H1 (cell line): ENCODE measurements around the gene COG7. TPM values are rescaled to one million over a fixed set of nuclear protein-coding genes. Genes with fewer than 3 reads are reported as not detected.

Source experiments
- CTCF ChIA-PET: fragments of 300-600 bp; sonication (Branson Sonifier 250); formaldehyde crosslinking; loops from one replicate; lab custom pipeline; 2021; ENCODE audit not compliant: partially characterized antibody; lab: Charles Lee
- POLR2A ChIA-PET: fragments of 300-600 bp; sonication (Branson Sonifier 250); formaldehyde crosslinking; loops from one replicate; lab custom pipeline; 2021; ENCODE audit warnings: inconsistent platforms; ENCODE audit not compliant: partially characterized antibody; lab: Charles Lee
- DNase-seq, 2 experiments: peaks; one replicate each; pipeline versions ENCODE4 v3.0.0 to v3.0.0-alpha.2; 2010 to 2022; ENCODE audit warnings: low spot score in 2 of 2, low read depth in 1 of 2, mixed read lengths in 1 of 2
- FAIRE-seq: peaks from 2 replicates; lab custom pipeline; 2011; peaks lifted over from hg19 to GRCh38; lab: Jason Lieb, UNC
- H2AFZ ChIP-seq: 2 replicates; pipeline ENCODE4 v1.8.1; 2012; ENCODE audit warnings: low read length, inconsistent platforms
- H2AK5ac ChIP-seq: 2 replicates; pipeline ENCODE4 v1.6.1; 2013; ENCODE audit warnings: low read depth, low read length
- H2BK120ac ChIP-seq: replicated peaks from 2 replicates; pipeline ENCODE3; 2013; ENCODE audit warnings: low read depth, low read length, inconsistent platforms
- H2BK12ac ChIP-seq: 2 replicates; pipeline ENCODE4 v1.6.1; 2013; ENCODE audit warnings: low read depth, low read length
- H2BK15ac ChIP-seq: 2 replicates; pipeline ENCODE4 v1.6.1; 2013; ENCODE audit warnings: low read length
- H2BK20ac ChIP-seq: 2 replicates; pipeline ENCODE4 v1.6.1; 2013; ENCODE audit warnings: low read length
- H2BK5ac ChIP-seq: 2 replicates; pipeline ENCODE4 v1.6.1; 2013; ENCODE audit warnings: low read depth, low read length
- H3K14ac ChIP-seq: 2 replicates; pipeline ENCODE4 v1.6.1; 2013; ENCODE audit warnings: inconsistent platforms; ENCODE audit not compliant: insufficient read length
- H3K18ac ChIP-seq: 2 replicates; pipeline ENCODE4 v1.6.1; 2013; ENCODE audit warnings: low read length; ENCODE audit errors: extremely low read depth
- H3K23ac ChIP-seq: 2 replicates; pipeline ENCODE4 v1.6.1; 2013; ENCODE audit warnings: inconsistent platforms; ENCODE audit not compliant: insufficient read length
- H3K23me2 ChIP-seq: 2 replicates; pipeline ENCODE4 v1.6.1; 2013; ENCODE audit warnings: low read depth, low read length
- H3K27ac ChIP-seq: 2 replicates; pipeline ENCODE4 v1.6.1; 2011; ENCODE audit warnings: low read depth, low read length, inconsistent platforms
- H3K27me3 ChIP-seq, 4 experiments: replicated peaks in 1 of 4; 1 replicate in 1 of 4; 2 replicates in 3 of 4; pipeline versions ENCODE4 v1.6.1 to v1.8.1; 2011 to 2013; ENCODE audit warnings: low read length in 3 of 4, mild to moderate bottlenecking in 3 of 4, inconsistent platforms in 2 of 4, mixed read lengths in 2 of 4, moderate library complexity in 1 of 4; ENCODE audit not compliant: control insufficient read depth in 3 of 4, insufficient read depth in 3 of 4; ENCODE audit errors: extremely low read depth in 1 of 4
- H3K36me3 ChIP-seq, 4 experiments: 2 replicates each; pipeline versions ENCODE4 v1.6.1 to v1.8.1; 2011 to 2013; ENCODE audit warnings: mild to moderate bottlenecking in 4 of 4, low read length in 3 of 4, moderate library complexity in 2 of 4, control low read depth in 1 of 4, inconsistent platforms in 1 of 4; ENCODE audit not compliant: insufficient read depth in 4 of 4, control insufficient read depth in 2 of 4
- H3K4ac ChIP-seq: replicated peaks from 2 replicates; pipeline ENCODE3; 2013; ENCODE audit warnings: low read length, low read depth, mixed read lengths, inconsistent platforms; ENCODE audit not compliant: insufficient read length
- H3K4me1 ChIP-seq, 4 experiments: replicated peaks in 1 of 4; 1 replicate in 1 of 4; 2 replicates in 3 of 4; pipeline versions ENCODE4 v1.6.1 to v1.8.1; 2011 to 2013; ENCODE audit warnings: low read length in 3 of 4, inconsistent platforms in 2 of 4, mixed read lengths in 1 of 4; ENCODE audit not compliant: insufficient read depth in 4 of 4, control insufficient read depth in 3 of 4
- H3K4me2 ChIP-seq, 2 experiments: 2 replicates each; pipeline versions ENCODE4 v1.6.1 to v1.8.1; 2011 to 2013; ENCODE audit warnings: low read depth in 2 of 2, low read length in 2 of 2, control low read depth in 1 of 2, inconsistent platforms in 1 of 2, mild to moderate bottlenecking in 1 of 2; ENCODE audit not compliant: insufficient read depth in 1 of 2
- H3K4me3 ChIP-seq, 4 experiments: fragments of 200-600, 300-600 bp in 1 of 4; sonication (generic), shearing (Covaris generic), sonication (Bioruptor Twin) in 1 of 4; 2 replicates each; pipeline versions ENCODE4 v1.5.1 to v1.8.1; 2011 to 2016; ENCODE audit warnings: low read length in 4 of 4, low read depth in 3 of 4, control low read depth in 2 of 4, inconsistent platforms in 2 of 4, mild to moderate bottlenecking in 2 of 4, mixed read lengths in 1 of 4, moderate library complexity in 1 of 4; ENCODE audit not compliant: insufficient read depth in 2 of 4; ENCODE audit errors: extremely low read depth in 1 of 4
- H3K56ac ChIP-seq: replicated peaks from 2 replicates; pipeline ENCODE3; 2013; ENCODE audit warnings: low read depth, mild to moderate bottlenecking, mixed read lengths, low read length, inconsistent platforms; ENCODE audit not compliant: insufficient read length
- H3K79me1 ChIP-seq: 2 replicates; pipeline ENCODE4 v1.6.1; 2013; ENCODE audit warnings: low read depth, low read length, control low read depth
- H3K79me2 ChIP-seq, 2 experiments: 2 replicates each; pipeline versions ENCODE4 v1.6.1 to v1.8.1; 2012 to 2013; ENCODE audit warnings: low read length in 2 of 2, mild to moderate bottlenecking in 2 of 2, inconsistent platforms in 1 of 2; ENCODE audit not compliant: insufficient read depth in 2 of 2, control insufficient read depth in 1 of 2
- H3K9ac ChIP-seq, 4 experiments: replicated peaks in 1 of 4; 1 replicate in 1 of 4; 2 replicates in 3 of 4; pipeline versions ENCODE4 v1.6.1 to v1.8.1; 2011 to 2013; ENCODE audit warnings: low read depth in 3 of 4, low read length in 3 of 4, control low read depth in 2 of 4, mild to moderate bottlenecking in 2 of 4, moderate library complexity in 2 of 4, inconsistent platforms in 1 of 4; ENCODE audit errors: extremely low read depth in 1 of 4
- H3K9me3 ChIP-seq, 2 experiments: 2 replicates each; pipeline versions ENCODE4 v1.6.1 to v1.8.1; 2012 to 2013; ENCODE audit warnings: mild to moderate bottlenecking in 2 of 2, moderate library complexity in 2 of 2, control low read depth in 1 of 2, inconsistent platforms in 1 of 2, low read depth in 1 of 2, low read length in 1 of 2, mixed read lengths in 1 of 2; ENCODE audit not compliant: insufficient read depth in 2 of 2
- H4K20me1 ChIP-seq, 2 experiments: replicated peaks in 1 of 2; 2 replicates each; pipeline versions ENCODE3 to v1.8.1; 2011 to 2013; ENCODE audit warnings: inconsistent platforms in 2 of 2, low read length in 2 of 2, mild to moderate bottlenecking in 1 of 2; ENCODE audit not compliant: insufficient read depth in 2 of 2, control insufficient read depth in 1 of 2
- H4K5ac ChIP-seq: 2 replicates; pipeline ENCODE4 v1.6.1; 2013; ENCODE audit warnings: low read length, low read depth, mixed read lengths, inconsistent platforms; ENCODE audit not compliant: insufficient read length
- H4K8ac ChIP-seq: 2 replicates; pipeline ENCODE4 v1.8.0; 2013; ENCODE audit warnings: mild to moderate bottlenecking, moderate library complexity, low read length, inconsistent platforms; ENCODE audit not compliant: insufficient read depth; ENCODE audit errors: extremely low read depth
- H4K91ac ChIP-seq: replicated peaks from 2 replicates; pipeline ENCODE3; 2013; ENCODE audit warnings: low read length, mixed read lengths, inconsistent platforms; ENCODE audit not compliant: insufficient read length
- EZH2 ChIP-seq: fragments of 200-600 bp; sonication (generic); IDR thresholded peaks from 2 replicates; pipeline ENCODE4 v1.7.1; 2012; ENCODE audit warnings: low read depth, mild to moderate bottlenecking, moderate library complexity, low read length, inconsistent platforms; ENCODE audit not compliant: severe bottlenecking
- JUN ChIP-seq: IDR thresholded peaks from 2 replicates; pipeline ENCODE4 v1.6.1; 2011; ENCODE audit warnings: low read depth, mild to moderate bottlenecking, improper control_type of control experiment, low read length
- KDM4A ChIP-seq: IDR thresholded peaks from one replicate; pipeline ENCODE4 v1.7.1; 2012; ENCODE audit warnings: low read depth, mild to moderate bottlenecking, moderate library complexity, low read length, inconsistent platforms; ENCODE audit not compliant: severe bottlenecking
- KDM5A ChIP-seq: fragments of 200-600 bp; IDR thresholded peaks from 2 replicates; pipeline ENCODE4 v1.7.1; 2012; ENCODE audit warnings: mild to moderate bottlenecking, low read length, inconsistent platforms, mixed read lengths
- MAFK ChIP-seq: IDR thresholded peaks from 2 replicates; pipeline ENCODE4 v1.6.1; 2012; ENCODE audit warnings: low read depth, mild to moderate bottlenecking, improper control_type of control experiment, low read length
- RNF2 ChIP-seq: fragments of 200-900, 300-1000 bp; sonication (generic); IDR thresholded peaks from 2 replicates; pipeline ENCODE4 v1.7.1; 2016; ENCODE audit warnings: borderline replicate concordance, low read depth, mild to moderate bottlenecking, antibody characterized with exemption, low read length; ENCODE audit not compliant: poor library complexity, severe bottlenecking; ENCODE audit errors: missing control alignments
- SRF ChIP-seq: IDR thresholded peaks from 2 replicates; pipeline ENCODE4 v1.6.1; 2011; ENCODE audit warnings: mild to moderate bottlenecking, low read depth, low read length, moderate library complexity
- WGBS, 2 experiments: shearing (Covaris generic) in 1 of 2; methylation state at CpG; one replicate each; pipeline versions ENCODE4 v1.1.6 to v1.1.7; 2013 to 2015; ENCODE audit warnings: low lambda C conversion rate in 2 of 2, mixed read lengths in 2 of 2, inconsistent platforms in 1 of 2, low coverage in 1 of 2, missing lambda C conversion rate in 1 of 2; ENCODE audit not compliant: insufficient replicate concordance in 2 of 2, insufficient coverage in 1 of 2, insufficient read length in 1 of 2; ENCODE audit errors: extremely low coverage in 1 of 2, missing lambda C conversion rate in 1 of 2; 5-methylcytosine and 5-hydroxymethylcytosine counted together
- polyA plus RNA-seq, 7 experiments: library from polyadenylated mRNA; depleted of rRNA in 3 of 7; stranded (reverse) in 5 of 7; unstranded in 2 of 7; fragments of >200 nt in 5 of 7; fragments of 200-250 nt in 2 of 7; gene quantifications; 1 replicate in 5 of 7; 2 replicates in 1 of 7; 4 replicates in 1 of 7; pipeline versions ENCODE4 v1.2.1 to v1.2.3, GENCODE V29; 2011 to 2013; ENCODE audit warnings: missing spikeins in 2 of 7, mixed read lengths in 2 of 7
- total RNA-seq: library from RNA; stranded (reverse); fragmentation: NEBNext Ultra II Directional; extraction: Animal tissue kit (Norgen Biotek cat#: 25700); gene quantifications from 2 replicates; pipeline ENCODE4 v1.2.1, GENCODE V29; 2021

Gene COG7
- total and polyA plus RNA-seq, 2 of the 8 experiments (the other 6 are each of a cell fraction or from before 2014, with no cell fraction given) = 17.2 to 40.4 TPM

DNA sequence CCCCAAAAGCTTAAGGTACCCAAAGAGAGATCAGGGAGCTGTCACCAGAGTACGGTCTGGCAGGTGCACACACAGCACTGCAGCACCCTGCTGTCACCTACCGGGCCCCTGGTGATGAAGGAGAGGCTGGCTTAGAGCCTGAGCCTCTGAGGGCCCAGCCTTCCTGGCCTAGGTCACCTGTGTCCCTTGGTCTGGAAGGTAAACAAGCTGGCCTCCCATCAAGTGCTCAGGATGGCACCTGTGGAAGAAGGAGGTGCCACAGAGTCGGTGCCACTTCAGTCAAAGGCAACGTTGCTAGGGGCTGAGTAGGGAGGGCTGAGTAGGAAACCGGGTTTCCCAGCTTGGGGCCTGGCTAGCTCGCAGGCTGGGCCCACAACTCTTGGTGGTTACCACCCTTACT lies 70.7 kb downstream of the COG7 start:
- Histone ChIP-seq H3K79me1 (no peaks in the 10 kb centered on the region), H2BK20ac (no peak overlapping the region), H2AK5ac (no peak overlapping the region), H3K18ac (no peak overlapping the region; the same call in 1 of the 2 replicates), H3K14ac (no peak overlapping the region), H3K9me3 (no peaks in the 10 kb centered on the region), H3K27ac (no peak overlapping the region), H4K5ac (no peak overlapping the region), H3K79me2 (no peaks in the 10 kb centered on the region), H2BK5ac (no peak overlapping the region), H3K23ac (no peak overlapping the region), H3K23me2 (no peaks in the 10 kb centered on the region; the same call in 1 of the 2 replicates), H3K27me3 (no peaks in the 10 kb centered on the region), H3K36me3 (no peaks in the 10 kb centered on the region), H4K8ac (no peak overlapping the region), H3K4me3 (no peak overlapping the region), H2BK15ac (no peak overlapping the region), H3K4ac (no peak overlapping the region), H2BK12ac (no peak overlapping the region; the same call in 1 of the 2 replicates), H3K4me2 (no peak overlapping the region), H2BK120ac (no peak overlapping the region), H4K91ac (no peak overlapping the region), H3K56ac (no peak overlapping the region), H2AFZ (no peak overlapping the region), H3K4me1 (peaks cover 0 to 3% (median under 1%) of the 10 kb centered on the region in 4 experiments; a peak in 1 of 7 replicates), H4K20me1 (no peaks in the 10 kb centered on the region), H3K9ac (no peak overlapping the region)
- TF ChIP-seq JUN (no peak), MAFK (no peak), KDM5A (no peak), EZH2 (no peak), SRF (no peak), RNF2 (no peak), KDM4A (no peak)
- no peak for DNase-seq
- FAIRE-seq = no peak
- 89% methylated on average over 6 of the region's 6 CpGs; no CpG with 5 or more reads in 1 of the 2 experiments for WGBS, 2 experiments
- POLR2A ChIA-PET = interaction anchor here (0.7 kb wide), 1 partner anchor 380 kb away, joined by 4 read pairs; no protein-coding TSS in a partner anchor
- CTCF ChIA-PET = interaction anchor here (1.0 to 7.4 kb wide), 7 partner anchors 7 to 263 kb away, joined by 3 to 44 read pairs (median 8); no protein-coding TSS in a partner anchor
